NT2/D1 (cell line): ENCODE results near the gene LAMC1.

ENCODE experiments used
- DNase-seq: peaks from one replicate; pipeline ENCODE4 v3.0.0-alpha.2; 2011; ENCODE audit warnings: low read depth, low spot score
- H3K27me3 ChIP-seq: 2 replicates; pipeline ENCODE4 v1.6.0; 2011; ENCODE audit warnings: mild to moderate bottlenecking; ENCODE audit not compliant: insufficient read length, insufficient read depth
- H3K36me3 ChIP-seq: 2 replicates; pipeline ENCODE4 v1.6.1; 2011; ENCODE audit warnings: mild to moderate bottlenecking, low read length, mixed read lengths; ENCODE audit not compliant: insufficient read depth, insufficient read length
- H3K4me1 ChIP-seq: 2 replicates; pipeline ENCODE4 v1.5.1; 2011; ENCODE audit not compliant: insufficient read depth, insufficient read length
- H3K4me3 ChIP-seq: 2 replicates; pipeline ENCODE4 v1.5.1; 2011; ENCODE audit warnings: low read depth; ENCODE audit not compliant: insufficient read length
- H3K9ac ChIP-seq: 2 replicates; pipeline ENCODE4 v1.6.0; 2011; ENCODE audit warnings: low read depth; ENCODE audit not compliant: insufficient read length
- H3K9me3 ChIP-seq: 2 replicates; pipeline ENCODE4 v1.5.1; 2011; ENCODE audit warnings: mild to moderate bottlenecking, low read length; ENCODE audit not compliant: insufficient read depth
- SUZ12 ChIP-seq: IDR thresholded peaks from 2 replicates; pipeline ENCODE4 v1.6.1; 2011; ENCODE audit not compliant: insufficient read length, insufficient read depth; ENCODE audit errors: extremely low read depth
- YY1 ChIP-seq: IDR thresholded peaks from 2 replicates; pipeline ENCODE4 v1.6.1; 2011; ENCODE audit not compliant: insufficient read length, insufficient read depth
- ZNF274 ChIP-seq: IDR thresholded peaks from 2 replicates; pipeline ENCODE4 v1.6.1; 2011; ENCODE audit warnings: mild to moderate bottlenecking, low read depth, low read length

Gene LAMC1

DNA sequence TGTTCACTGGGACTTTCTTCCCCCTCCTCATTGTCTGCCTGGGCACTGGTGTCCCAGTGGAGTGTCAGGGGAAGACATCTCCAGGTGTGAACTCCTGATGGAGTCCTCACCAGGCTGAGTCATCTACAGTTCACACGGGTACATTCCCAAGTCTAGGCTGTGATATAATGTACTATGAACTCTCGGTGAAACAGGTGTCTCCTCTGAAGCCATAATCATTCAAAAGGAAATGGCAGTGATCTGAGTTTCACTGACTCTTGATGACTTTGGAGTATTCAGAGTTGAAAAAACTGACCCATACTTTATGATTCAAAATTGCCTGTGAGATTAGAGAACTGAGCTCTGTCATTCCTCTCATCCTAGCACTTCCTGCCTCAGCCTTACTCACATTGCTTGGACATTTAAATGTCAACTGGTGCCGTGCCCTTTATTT, 171.9 kb downstream of the LAMC1 start:
- no peak for TF ChIP-seq SUZ12
- TF ChIP-seq YY1 = no peak
- no peak for TF ChIP-seq ZNF274
- H3K4me1 ChIP-seq = no peaks in the 10 kb centered on the region
- H3K9me3 ChIP-seq = no peaks in the 10 kb centered on the region
- H3K36me3 ChIP-seq = no peaks in the 10 kb centered on the region
- H3K9ac ChIP-seq = no peak overlapping the region
- no peaks in the 10 kb centered on the region for H3K27me3 ChIP-seq
- no peak overlapping the region for H3K4me3 ChIP-seq
- DNase-seq = no peak
